GM19043 (cell line): Measurements from ENCODE around the gene CTDP1.

Experiments
- ATAC-seq: cut with Tn5 transposase; IDR thresholded peaks from one replicate; pipeline ENCODE4 v1.9.1; 2021; ENCODE audit warnings: low read depth; ENCODE audit not compliant: unreplicated experiment

Gene CTDP1

DNA sequence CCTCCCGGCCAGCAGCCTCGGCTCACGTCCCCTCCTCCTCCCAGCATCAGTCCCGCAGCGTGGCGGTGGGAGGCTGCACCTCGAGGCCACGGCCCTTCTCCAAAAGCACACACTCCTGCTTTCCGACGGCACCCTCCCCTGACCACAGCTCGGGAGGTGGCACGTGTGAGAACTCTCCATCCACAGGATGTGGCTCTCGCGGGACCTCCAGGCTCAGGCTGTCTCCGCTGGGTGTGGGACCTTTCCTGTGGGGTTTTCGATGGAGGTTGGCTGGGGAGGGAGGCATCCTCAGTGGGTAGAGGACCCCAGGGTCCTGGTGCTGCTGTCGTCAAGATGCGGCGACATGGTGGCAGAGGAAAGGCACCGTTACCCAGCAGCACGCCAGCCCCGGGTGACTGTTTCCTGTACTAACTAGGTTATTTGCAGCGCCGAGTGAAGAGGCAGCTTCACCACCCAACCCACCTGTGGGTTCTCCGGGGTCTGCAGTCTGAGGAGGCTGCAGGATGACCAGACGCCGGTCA, 75.3 kb downstream of the CTDP1 start:
- no peak for ATAC-seq

DNA sequence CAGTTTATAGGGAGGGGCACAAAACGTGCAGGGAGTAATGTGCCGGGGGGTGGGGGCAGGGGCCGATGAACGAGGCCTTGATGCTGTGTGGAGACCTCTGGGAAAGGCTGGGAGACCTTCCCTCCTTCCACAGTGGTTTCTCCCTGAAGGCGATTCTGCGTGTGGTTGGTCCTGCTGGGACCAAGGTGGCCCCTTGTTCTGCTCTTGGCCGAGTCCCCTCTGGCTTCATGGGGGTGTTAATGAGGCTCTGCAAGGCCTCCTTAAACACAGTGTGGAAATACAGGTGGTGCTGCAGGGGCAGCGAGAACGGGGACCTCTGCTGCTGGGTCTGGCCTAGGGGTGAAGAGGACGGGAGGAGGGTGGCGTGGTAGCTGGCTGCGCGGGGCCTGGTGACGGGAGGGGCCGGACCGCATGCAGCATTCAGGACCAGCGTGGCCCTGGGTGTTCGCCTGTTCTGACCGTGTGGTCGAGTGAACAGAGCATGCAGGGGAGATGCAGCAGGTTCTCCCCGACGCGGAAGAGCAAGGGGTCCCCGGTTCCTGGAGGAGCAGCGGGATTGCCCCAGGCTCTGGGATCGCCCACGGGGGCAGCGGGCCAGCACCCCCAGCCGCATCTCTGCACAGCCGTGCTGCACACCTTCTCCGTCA, 76.0 kb downstream of the CTDP1 start:
- ATAC-seq: no peak

DNA sequence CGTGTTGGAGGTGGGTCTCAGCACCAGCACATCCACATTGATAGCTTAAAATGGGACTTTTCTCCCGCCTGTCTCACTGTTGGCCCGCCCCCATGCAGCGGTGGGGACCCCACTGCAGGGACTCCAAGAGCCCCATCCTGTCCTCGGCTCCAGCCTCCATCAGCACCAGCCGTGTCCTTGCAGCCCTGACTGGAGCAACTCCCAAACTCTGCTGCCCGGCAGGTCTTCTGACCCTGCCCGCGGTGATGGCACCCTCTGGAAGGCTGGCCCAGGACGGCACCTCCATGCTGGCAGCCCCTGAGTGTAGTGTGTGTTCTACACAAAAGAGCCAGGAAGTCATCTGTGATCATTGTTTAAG, 76.5 kb downstream of the CTDP1 start:
- no peak for ATAC-seq

DNA sequence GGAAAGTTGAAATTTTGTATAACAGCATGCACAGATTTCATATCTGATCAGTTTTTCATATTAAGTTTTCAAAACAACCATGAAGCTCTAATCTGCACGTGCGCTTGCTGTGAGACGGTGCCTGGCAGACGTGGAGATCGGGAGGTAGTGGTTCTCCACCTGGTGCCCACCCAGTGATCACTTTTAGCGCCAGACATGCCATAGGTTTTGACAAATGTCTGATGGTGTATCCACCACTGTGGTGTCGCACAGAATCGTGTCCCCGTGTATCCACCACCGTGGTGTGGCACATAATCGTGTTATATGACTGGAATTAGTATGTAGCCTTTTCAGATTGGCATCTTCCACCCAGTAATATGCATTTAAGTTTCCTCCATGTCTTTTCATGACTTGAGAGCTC, 77.2 kb downstream of the CTDP1 start:
- no peak for ATAC-seq

DNA sequence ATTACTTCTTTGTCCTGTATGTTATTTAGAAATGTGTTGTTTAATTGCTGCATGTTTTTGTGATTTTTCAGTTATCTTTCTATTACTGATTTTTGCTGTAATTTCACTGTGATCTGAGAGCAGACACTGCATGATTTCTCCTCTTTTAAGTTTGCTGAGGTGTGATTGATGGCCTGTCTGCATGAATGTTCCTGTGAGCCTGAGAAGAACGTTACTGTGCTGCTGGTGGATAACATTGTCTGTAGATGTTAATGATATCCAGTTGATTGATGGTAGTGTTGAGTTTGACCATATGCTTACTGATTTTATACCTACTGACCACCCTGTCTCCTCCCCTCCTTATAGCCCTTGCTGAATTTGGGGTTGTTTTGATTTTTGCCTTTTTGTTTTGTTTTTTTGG, 80.7 kb downstream of the CTDP1 start:
- ATAC-seq: no peak

DNA sequence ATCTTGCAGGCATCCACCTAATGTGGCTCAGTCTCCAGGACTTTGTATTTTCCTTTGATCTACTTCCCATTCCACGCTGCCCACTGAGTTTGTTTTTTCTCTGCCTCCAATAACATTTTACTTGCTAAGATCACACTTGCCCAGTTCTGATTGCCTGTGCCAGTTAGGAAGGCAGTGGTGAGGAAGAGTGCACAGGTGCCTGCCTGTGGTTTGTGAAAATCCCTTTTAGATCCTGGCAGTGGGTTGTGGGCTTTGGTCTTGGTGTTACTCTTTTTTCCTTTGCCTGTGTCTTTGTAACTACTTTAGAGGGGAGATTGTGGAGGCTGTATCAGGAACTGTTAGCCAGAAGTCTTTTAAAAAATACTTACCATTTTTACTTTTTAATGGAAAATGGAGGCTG, 81.3 kb downstream of the CTDP1 start:
- no peak for ATAC-seq

DNA sequence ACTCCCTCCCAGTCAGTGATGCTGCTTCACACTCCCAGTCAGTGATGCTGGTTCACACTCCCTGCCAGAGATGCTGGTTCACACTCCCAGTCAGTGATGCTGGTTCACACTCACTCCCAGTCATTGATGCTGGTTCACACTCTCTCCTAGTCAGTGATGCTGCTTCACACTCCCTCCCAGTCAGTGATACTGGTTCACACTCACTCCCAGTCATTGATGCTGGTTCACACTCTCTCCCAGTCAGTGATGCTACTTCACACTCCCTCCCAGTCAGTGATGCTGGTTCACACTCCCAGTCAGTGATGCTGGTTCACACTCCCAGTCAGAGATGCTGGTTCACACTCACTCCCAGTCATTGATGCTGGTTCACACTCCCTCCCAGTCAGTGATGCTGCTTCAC, 83.8 kb downstream of the CTDP1 start:
- no peak for ATAC-seq

DNA sequence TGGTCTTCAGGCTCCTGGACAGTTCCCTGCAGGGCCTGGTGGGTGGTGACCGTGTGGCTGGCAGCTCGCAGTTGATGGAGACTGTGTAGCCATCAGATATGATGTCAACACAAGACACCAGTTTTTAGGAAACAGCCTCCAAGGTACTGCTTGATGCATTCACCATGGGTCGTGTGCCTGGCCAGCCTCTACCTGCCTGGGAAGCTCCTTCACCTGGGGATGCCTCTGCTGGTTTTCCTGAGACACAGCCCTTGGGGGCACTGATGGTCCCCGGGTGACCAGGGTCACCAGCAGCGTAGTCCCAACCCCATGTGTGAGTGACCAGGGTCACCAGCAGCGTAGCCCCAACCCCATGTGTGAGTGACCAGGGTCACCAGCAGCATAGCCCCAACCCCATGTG, 84.5 kb downstream of the CTDP1 start:
- ATAC-seq: no peak

DNA sequence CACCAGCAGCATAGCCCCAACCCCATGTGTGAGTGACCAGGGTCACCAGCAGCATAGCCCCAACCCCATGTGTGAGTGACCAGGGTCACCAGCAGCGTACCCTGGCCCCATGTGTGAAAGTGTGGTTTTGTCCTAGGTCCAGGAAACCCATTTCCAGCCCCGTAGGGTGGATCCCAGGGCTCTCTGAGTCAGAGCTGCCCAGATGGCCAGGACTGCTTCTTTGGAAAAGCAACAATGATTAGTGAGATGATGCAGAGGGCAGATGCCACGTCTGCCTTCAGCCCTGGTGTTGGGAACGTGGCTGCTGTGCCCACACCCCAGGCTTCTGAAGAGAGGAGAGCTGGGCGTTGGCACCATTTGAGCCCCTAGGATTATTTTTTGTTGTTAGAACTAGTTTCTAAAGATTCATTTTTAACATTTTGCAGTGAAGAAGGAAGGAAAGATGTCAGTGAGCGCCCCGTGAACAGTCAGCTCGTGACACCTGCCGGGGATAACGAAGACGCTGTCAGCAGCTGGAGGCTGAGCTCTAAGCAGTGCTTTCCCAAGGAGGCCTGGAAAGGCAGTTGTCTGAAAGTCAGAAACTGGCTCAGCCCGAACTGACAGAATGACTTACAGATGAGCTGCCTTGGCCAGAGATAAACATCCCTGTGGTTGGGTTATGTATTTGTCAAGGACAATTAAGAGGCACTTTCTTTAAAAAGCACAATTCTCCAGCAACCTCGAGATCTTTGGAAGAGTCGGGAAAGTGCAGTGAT, 86.1 kb downstream of the CTDP1 start:
- ATAC-seq: no peak

DNA sequence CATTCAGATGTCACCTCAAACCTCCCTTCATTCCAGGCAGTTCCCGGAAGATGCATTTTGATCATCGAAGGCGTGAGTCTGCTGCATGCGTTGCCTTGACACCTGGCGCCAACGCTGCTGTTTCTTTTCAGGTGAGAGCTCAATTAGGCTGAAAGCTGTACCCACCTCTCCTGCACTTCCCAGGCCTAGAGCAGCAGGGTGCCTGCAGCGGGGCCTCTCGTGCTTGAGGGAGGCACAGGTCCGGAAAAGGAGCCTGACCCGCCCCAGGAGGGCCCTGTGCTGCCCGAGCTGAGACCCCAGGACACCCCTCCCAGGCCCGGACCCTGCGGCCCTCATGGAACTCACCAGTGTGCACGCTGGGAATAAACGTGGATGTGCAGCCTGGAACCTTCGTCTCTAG, 86.7 kb downstream of the CTDP1 start:
- no peak for ATAC-seq

DNA sequence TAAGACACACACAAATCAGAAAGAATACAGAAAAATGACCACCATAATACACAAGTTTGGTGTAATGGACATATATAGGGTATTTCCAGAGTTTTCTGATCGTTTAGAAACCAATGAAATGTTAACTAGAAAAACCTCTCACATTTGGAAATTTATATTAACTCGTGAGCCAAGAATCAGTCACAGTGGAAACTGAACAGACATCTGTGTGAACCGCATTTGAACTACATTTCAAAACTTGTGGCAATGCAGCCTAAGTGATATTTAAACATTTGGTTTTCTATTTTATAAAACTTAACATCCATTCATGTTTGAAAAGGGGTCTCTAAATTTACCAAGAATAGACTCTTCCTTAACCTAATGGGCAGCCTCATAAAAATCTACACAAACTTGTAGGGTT, 89.1 kb downstream of the CTDP1 start:
- ATAC-seq: no peak

DNA sequence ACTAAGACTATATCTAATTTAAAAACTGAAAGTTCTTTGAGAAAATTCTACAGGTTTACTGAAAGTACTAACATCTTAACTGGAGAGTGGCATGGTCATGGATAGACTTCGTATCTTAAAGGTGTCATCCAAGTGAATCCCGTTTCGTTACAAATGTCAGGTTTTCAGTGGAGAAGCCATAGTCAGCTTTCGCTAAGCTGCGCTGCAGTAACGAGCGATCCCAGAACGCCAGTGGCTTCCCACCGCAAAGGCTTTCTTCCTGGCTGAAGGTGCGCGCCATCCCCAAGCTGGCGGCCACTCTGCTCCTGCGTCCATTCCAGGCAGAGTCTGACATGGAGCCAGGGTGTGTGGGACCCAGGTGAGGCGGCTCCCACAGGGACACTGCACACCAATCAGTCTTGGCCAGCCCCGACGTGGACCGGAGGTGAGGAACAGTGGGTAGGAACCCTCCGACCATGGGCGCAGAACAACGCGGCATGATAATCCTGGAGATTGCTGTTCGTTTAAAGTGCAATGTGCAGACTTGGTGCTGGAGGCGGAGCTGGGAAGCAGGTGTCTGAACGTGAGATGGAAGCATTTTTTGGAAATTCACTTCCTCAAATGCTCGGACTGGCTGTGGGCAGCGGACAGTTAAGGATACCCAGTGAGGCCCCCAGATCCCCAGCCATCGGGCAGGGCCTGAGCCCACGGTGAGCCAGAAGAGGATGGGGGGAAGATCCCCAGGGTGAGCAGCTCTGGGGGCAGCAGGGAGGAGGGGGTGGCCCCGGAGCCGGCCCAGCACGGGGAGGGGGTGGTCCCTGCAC, 90.3 kb downstream of the CTDP1 start:
- ATAC-seq: no peak

DNA sequence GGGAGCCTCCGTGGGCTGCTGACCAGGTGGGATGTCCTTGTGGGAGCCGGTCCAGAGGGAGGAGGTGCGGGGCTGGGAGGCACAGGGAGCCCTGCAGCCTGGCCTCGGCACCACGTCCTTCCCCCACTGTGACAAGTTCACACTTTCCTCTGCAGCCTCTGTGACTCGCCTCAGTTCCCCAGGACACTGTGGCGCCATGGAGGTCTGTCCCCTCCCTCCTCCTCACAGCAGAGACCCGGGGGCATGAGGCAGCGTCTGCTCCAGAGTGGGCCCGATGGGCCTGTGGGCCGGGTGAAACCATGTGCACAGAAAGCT, 90.9 kb downstream of the CTDP1 start:
- no peak for ATAC-seq

DNA sequence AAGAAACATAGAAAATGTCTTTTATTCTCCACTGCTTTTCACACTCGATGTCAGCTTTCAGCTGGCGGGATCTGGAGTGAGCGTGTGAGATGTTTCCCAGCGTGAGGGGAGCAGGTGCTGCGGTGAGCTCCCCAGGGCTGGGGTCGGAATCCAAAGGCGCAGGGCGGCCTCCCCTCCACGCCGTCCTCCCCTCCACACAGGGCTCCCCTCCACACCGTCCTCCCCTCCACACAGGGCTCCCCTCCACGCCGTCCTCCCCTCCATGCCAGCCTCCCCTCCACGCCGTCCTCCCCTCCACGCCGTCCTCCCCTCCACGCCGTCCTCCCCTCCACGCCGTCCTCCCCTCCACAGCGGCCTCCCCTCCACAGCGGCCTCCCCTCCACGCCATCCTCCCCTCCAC, 91.2 kb downstream of the CTDP1 start:
- ATAC-seq: no peak

DNA sequence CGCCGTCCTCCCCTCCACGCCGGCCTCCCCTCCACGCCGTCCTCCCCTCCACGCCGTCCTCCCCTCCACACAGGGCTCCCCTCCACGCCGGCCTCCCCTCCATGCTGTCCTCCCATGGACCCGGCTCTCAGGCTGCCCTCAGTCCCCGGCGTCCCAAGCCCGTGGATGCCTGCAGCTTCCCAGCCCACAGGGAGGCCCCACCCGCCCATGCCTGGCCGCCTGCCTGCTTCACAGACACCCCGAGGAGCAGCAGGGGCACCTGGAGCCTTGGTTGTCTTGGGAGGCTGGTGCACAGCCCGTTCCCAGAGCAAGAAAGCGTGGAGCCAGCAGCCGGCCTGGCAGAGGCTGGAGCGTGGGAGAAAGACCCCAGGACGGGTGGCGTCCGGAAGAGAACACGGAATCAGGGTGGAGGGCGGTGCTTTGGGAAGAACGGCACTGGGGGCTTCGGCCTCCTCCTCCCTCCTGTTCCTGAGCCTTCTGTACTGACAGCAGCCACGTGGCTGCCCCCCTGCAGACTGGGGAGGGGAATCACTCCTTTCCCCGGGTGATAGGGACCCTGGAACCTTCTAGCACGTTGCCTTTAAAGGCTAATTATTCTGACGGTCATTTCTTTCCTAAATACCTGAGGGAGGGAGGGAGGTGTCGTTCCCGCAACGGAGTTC, 92.0 kb downstream of the CTDP1 start:
- ATAC-seq: no peak

DNA sequence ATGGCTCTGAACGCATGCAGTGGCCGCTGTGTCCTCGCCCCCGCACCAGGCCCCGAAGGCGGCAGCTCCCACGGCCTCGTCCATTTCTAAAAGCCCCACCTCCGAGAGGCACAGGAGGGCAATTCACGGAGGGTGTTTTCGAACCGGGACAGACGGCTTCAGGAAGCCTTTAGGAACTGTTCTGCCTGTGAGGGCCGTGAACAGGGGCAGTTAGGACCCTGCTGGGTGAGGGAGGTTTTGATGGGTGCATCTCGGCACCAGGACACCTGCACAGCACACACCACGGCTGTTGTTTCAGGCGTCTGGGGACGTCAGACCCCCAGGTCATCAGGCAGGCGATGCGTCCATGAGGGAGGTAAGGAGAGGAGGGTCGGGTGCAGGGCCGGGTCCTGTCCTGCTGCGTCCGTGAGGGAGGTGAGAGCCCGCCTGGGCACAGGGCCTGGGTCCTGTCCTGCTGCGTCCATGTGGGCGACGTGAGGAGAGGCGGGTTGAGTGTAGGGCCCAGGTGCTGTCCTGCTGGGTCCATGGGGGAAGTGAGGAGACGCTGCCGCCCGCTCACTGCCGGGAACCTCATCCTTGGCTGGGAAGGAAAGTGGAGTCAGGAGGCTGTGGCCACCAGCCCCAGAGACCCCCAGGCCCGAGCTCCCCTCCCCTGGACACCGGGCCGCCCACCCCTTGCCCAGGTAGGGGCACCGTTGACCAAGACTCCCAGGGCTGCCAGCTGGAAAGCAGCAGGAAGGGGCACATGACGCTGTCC, 92.7 kb downstream of the CTDP1 start:
- ATAC-seq: no peak

DNA sequence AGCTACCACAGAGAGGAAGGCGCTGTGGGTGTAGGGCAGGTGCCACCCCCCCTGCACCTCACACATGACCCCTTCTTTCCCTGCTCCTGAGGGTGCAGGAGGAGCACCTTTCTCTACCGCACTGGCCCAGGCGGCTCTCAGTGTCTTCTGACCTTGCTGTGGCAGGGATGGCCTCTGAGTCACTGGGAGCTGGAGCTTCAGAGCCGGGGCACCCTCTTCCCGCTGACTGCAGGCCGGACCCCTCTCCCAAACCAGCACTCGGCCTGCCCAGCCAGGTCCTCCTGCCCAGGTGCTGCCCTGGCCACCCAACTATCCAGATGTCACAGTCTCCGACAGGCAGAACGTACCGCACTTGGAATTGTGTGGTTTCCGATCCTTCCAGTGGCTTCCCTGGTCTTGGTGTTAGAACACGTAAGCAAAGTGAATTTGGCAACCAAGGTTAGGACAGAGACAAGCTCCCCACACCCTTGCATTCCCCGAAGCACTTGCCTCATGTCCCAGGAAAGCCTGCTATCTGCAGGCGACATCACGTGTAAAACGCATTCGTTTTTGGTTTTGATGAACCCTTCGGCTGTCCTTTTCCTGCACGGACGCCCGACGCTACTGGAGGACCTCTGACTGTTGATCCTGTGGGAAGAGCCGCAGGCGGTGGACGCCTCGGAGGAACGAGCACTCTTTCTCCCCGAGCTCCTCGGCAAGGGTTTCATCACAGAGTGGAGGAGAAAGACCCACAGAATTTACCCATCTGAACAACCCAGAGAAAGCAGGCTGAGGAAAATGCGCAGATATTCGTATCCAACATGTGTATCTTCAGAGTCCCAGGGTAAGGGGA, 93.5 kb downstream of the CTDP1 start:
- no peak for ATAC-seq

DNA sequence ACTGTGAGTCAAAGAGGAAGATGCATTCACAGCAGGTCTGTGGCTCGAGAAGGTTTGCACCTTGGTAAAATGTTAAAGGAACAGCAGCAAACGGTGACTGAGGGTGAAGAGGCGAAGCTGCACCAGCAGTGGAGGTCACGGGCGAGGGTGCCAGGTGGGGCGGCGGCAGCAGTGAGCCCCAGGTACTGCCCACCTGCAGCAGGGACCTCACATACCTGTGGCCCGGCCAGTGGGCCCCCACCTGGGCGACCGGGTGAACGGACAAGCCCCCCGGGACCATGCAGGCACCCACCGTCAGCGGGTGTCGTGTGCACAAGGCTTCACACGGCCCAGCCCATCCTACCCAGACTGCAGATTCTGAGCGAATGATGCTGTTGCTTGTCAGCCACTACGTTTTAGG, 94.5 kb downstream of the CTDP1 start:
- no peak for ATAC-seq

DNA sequence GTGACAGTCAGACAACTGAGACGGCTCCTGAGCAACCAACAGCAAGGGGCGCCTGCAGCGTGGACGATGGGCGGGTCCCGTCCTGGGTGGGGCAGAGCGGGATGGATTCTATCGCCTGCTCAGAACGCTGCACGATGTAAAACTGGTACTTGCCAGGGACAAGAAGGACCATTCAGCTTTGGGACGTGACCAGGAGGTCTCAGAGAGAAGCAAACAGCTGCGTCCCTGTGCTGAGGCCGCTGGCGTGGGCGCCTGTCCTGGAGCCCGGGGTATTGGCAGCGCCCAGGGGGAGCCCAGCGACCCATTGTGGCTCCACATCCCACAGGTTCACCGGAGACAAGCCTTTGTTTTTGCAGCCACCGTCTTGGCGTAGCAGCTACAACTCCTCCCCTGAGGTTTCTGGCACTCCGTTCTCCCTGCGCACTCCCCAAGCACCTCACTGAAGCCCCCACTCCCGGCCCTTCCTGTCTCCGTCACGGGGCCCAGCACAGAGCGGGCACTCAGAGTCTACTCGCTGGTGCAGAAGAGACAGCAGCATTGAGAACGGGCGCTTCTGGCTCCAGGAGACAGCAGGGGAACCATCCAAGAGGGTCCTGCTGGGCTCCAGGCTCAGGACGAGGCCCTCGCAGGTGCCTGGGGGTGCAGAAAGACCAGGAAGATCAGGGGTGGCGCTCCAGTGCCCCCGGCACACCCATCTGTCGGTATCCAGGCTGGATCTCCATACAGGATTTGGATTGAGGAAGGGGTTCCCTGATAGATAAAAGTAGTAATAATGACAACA, 96.0 kb downstream of the CTDP1 start:
- no peak for ATAC-seq
